Muscle of arm (tissue), 14 donors: ENCODE data around the gene MRPS22. TPM values are rescaled to one million over a fixed set of nuclear protein-coding genes. Genes with fewer than 3 reads are reported as not detected.
A peak's percentile ranks its signal among the peaks of the same experiment; 100 is the strongest.

Source experiments
- DNase-seq: peaks from one replicate; pipeline ENCODE4 v3.0.0-alpha.2; 2013
- long read RNA-seq, 11 donors: transcript quantifications; one replicate each; lab custom pipeline, GENCODE V29; 2026
- polyA plus RNA-seq, 12 donors: library from polyadenylated mRNA; unstranded; fragments of 120-200 nt; gene quantifications; one replicate each; pipeline ENCODE4 v1.2.1, GENCODE V29; 2013; ENCODE audit not compliant: insufficient read length in 12 of 12

Gene MRPS22
- polyA plus RNA-seq = 10 to 100 TPM in 11 of 12 donors, not detected in 1; 48.1 to 60.0 (median 52.7) TPM
- long read RNA-seq, donor 1, transcript MRPS22-201 (8 exons, 1,120 nt) = major isoform, 19 of 41 reads
- long read RNA-seq, donor 1, partial matches to known transcripts = 14 of 41 reads
- long read RNA-seq, donor 1, other reads (novel, unspliced or antisense) = 0 of 41 reads
- long read RNA-seq, donor 2, transcript MRPS22-201 (8 exons, 1,120 nt) = major isoform, 33 of 164 reads
- long read RNA-seq, donor 2, partial matches to known transcripts = 103 of 164 reads
- long read RNA-seq, donor 2, other reads (novel, unspliced or antisense) = 23 of 164 reads
- long read RNA-seq, donor 3, transcript MRPS22-201 (8 exons, 1,120 nt) = major isoform, 13 of 18 reads
- long read RNA-seq, donor 3, partial matches to known transcripts = 0 of 18 reads
- long read RNA-seq, donor 3, other reads (novel, unspliced or antisense) = 0 of 18 reads
- long read RNA-seq, donor 4, transcript MRPS22-201 (8 exons, 1,120 nt) = major isoform, 6 of 10 reads
- long read RNA-seq, donor 4, partial matches to known transcripts = 0 of 10 reads
- long read RNA-seq, donor 4, other reads (novel, unspliced or antisense) = 0 of 10 reads
- long read RNA-seq, donor 5, transcript MRPS22-201 (8 exons, 1,120 nt) = major isoform, 30 of 205 reads
- long read RNA-seq, donor 5, partial matches to known transcripts = 107 of 205 reads
- long read RNA-seq, donor 5, other reads (novel, unspliced or antisense) = 62 of 205 reads
- long read RNA-seq, donor 6, transcript MRPS22-201 (8 exons, 1,120 nt) = major isoform, 17 of 93 reads
- long read RNA-seq, donor 6, transcript MRPS22-202 (8 exons, 1,099 nt) = minor isoform, 5 of 93 reads
- long read RNA-seq, donor 6, partial matches to known transcripts = 69 of 93 reads
- long read RNA-seq, donor 6, other reads (novel, unspliced or antisense) = 0 of 93 reads
- long read RNA-seq, donor 7, transcript MRPS22-201 (8 exons, 1,120 nt) = major isoform, 11 of 14 reads
- long read RNA-seq, donor 7, partial matches to known transcripts = 0 of 14 reads
- long read RNA-seq, donor 7, other reads (novel, unspliced or antisense) = 0 of 14 reads
- long read RNA-seq, donor 8, transcript MRPS22-201 (8 exons, 1,120 nt) = major isoform, 32 of 140 reads
- long read RNA-seq, donor 8, partial matches to known transcripts = 92 of 140 reads
- long read RNA-seq, donor 8, other reads (novel, unspliced or antisense) = 10 of 140 reads
- long read RNA-seq, donor 9, transcript MRPS22-201 (8 exons, 1,120 nt) = major isoform, 12 of 15 reads
- long read RNA-seq, donor 9, partial matches to known transcripts = 0 of 15 reads
- long read RNA-seq, donor 9, other reads (novel, unspliced or antisense) = 0 of 15 reads
- long read RNA-seq, donor 10, transcript MRPS22-201 (8 exons, 1,120 nt) = major isoform, 19 of 115 reads
- long read RNA-seq, donor 10, partial matches to known transcripts = 82 of 115 reads
- long read RNA-seq, donor 10, other reads (novel, unspliced or antisense) = 8 of 115 reads
- long read RNA-seq, donor 11, transcript MRPS22-201 (8 exons, 1,120 nt) = major isoform, 29 of 199 reads
- long read RNA-seq, donor 11, transcript MRPS22-202 (8 exons, 1,099 nt) = minor isoform, 5 of 199 reads
- long read RNA-seq, donor 11, partial matches to known transcripts = 128 of 199 reads
- long read RNA-seq, donor 11, other reads (novel, unspliced or antisense) = 35 of 199 reads

DNA sequence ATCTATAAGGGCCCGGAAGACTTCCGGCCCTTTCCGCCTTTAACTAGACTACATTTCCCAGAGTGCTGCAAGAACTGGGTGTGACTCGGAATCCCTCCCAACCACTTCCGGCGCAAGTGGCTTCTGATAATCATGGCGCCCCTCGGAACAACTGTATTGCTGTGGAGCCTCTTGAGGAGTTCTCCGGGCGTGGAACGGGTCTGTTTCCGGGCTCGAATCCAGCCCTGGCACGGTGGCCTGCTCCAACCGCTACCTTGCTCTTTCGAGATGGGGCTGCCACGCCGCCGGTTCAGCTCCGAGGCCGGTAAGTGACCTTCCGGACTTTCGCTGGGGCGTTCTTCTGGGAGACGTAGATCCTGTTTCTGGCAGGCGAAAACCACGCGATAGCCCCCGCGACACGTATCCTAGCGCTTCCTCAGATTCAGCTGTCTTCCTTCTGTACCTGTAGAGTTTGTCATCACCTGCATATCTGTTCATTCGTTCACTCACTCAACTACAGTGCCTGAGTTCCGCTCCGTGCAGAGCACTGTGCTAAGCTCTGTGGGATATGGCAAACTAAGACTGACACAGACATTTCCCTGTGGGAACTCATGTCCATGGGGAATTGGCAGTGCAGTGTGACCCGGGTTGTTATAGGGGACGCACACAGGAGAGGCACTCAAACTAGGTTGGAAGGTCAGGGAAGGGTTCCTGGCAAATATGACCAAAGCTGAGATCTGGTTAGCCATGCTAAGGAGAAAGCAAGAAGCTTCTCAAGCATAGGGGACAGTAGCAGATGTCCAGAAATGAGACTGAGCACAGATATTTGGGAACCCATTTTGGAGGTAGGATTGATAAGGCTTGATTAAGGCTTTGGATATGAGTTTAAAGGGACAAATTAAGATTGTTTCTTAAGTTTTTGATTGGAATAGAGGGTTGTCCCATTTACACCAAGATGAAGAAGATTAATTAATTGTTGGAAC is at the start of gene MRPS22:
Gene MRPS22 (plus strand): TSS at position 126 of the 962 bp plus-strand sequence. CDS start 7 bp downstream, at position 133.
- peak; percentile 88 for DNase-seq

DNA sequence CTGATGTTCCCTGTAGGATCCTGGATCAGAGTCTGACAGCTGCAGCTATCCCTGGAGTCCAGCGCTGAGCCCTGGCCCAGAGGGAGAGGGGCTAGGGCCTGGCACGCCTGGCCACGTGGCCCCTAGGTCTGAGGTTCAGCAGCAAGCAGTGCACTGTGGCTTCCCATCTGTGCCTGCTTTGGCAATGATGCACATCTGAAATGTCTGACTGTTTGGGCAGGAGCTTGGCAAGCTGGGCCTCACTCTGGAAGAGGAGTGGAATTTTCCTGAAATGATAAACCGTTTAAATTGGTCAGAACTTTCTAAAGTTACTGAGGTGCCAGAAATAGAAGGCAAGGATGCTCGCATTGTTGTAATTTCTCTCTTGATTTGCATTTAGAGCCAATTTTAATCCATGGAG is 48.8 kb upstream of the MRPS22 start:
- no peak for DNase-seq

DNA sequence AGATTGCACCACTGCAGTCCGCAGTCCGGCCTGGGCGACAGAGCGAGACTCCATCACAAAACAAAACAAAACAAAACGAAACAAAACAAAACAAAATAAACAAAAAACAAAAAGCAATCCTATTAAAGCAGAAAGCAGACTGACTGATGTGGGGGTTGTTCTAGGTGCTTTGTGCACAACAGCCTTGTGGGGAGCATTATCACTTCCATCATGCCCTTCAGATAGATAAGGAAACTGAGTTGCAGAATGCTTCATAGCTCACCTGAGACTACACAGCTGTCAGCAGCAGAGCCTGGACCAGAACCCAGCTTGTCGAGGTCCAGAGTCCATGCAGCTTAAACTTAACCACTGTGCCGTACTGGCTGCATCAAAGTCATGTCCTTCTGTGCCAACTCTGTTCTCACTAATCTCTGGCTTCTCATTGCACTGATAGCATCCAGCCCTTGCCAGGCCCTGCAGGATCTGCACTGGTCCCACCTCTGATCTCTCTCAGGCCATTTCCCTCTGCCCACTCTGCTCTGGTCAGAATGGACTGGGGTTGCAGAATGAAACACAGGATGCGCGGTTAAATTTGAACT is 47.6 kb upstream of the MRPS22 start:
- DNase-seq = no peak

DNA sequence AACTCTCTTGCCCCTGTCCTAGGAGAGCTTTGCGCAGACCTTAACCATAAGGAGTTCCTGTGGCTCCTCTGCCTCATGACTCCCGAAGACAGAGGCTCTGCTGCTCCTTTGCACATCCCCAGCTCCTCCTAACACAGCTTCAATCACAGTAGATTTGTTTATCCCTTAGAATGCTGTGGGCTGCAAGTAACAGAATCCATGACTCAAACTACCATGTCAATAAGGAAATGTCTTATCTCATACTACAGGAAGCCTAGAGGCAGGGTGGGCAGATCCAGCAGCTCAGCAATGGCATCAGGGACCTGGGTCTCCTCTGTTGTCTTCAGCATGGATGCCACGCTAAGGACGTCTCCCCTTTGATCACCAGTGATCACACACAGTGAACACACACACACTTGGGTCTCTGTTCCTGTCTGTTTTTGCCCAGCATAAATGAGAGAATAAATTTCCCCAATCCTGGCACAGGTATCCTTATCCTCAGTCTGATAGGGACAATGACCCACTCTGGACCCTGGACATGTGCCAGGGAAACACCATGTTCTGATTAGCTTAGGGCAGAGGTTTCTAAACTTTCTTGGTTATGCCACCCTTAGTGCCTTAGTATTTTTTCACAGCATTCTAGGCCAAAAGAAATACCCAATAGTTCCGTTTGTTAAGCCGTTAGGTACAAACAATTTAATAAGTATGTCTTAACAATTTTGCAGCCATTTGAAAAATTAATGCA is 46.1 kb upstream of the MRPS22 start:
- no peak for DNase-seq

DNA sequence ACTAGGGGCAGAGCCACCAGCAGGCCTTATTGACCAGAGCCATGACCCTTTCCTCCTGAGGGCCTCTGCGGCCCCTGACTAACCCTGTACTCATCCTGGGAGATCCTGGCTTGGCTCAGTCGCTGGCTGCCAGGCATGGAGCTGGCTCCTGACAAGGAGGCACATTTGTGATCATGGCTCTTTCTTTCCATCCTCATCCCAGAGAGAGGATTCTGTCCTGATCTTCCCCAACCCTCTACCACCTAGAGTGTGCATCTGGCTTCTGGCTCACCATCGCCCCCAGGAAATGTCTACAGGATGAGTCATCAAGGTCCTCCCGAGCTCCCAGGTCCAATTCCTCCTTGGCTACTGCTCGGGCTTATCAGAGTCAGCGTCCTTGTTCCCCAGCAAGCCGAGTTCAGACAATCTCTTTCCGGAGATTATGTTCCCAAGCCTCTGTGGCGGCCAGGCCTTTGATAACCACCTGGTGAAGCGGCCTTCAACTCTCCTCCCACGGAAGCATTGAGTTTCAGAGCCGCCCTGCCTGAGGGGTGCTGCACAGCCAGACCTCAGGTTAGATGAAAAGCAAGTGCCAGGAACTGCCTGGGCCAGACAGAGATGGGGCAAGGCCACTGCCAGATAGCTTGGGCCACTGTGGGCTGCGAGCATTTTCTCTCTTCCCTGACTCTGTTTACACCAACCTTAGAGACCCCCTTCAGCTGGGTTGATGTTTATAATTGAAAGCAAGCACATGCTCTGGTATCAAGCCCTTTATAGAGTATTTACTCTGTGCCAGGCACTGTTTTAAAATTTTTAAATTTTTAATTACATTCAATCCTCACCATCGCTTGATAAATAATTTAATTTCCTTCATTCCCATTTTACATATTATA is 44.3 kb upstream of the MRPS22 start:
- no peak for DNase-seq

DNA sequence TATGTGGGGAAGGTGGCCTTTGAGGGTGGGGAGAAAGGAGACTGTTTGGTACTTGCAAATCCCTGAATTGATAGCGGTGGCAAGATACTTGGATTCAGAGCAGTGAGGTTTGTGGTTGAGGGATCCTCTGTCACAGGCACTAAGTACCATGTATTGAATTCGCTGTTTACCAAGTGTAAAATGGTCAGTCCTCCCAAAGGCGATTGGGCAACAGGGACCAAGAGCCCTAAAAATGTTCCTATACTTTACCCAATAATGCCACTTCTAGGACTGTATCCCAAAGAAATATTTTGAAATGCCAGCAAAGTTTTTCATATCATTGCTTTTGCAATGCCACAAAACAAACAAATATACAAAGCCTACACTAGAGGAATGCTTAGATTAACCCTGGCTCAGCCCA is 43.4 kb upstream of the MRPS22 start:
- no peak for DNase-seq

DNA sequence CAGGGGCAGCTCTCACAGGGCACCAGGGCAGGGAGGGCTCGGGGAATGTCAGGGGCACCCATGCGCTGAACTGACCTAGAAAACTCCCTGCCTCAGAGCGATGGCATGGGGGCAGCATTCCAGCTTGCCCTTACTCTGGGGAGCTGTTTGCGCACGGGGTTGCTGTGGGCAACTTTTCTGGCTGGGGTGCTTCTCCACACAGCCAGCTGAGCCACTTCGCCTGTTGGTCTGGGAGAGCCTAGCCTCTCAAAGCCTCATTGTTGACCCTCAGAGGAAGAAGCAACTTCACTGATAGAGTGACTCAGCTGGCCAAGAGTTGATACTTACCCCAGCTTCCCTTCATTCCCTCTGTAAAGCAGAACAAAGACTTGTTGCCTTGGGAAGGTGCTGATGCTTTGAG is 42.6 kb upstream of the MRPS22 start:
- DNase-seq = no peak

DNA sequence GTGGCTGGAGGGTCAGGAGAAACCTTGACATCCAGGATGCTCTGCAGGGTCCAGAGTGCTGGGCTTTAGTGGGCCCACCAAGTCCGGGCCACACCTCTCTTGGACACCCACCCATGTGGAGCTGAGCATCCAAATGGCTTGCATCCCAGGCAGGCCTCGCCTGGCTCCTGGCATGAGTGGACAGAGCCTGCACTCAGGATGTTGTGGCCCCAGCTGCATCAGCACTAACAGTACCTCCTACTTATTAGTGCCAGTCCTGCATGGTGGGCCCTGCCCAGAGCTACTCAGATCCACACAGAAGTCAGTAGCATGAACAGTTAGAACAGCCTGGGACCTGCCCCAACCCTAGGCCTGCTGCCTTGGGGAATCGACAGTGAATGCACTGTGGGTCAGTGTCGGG is 42.2 kb upstream of the MRPS22 start:
- DNase-seq = no peak

DNA sequence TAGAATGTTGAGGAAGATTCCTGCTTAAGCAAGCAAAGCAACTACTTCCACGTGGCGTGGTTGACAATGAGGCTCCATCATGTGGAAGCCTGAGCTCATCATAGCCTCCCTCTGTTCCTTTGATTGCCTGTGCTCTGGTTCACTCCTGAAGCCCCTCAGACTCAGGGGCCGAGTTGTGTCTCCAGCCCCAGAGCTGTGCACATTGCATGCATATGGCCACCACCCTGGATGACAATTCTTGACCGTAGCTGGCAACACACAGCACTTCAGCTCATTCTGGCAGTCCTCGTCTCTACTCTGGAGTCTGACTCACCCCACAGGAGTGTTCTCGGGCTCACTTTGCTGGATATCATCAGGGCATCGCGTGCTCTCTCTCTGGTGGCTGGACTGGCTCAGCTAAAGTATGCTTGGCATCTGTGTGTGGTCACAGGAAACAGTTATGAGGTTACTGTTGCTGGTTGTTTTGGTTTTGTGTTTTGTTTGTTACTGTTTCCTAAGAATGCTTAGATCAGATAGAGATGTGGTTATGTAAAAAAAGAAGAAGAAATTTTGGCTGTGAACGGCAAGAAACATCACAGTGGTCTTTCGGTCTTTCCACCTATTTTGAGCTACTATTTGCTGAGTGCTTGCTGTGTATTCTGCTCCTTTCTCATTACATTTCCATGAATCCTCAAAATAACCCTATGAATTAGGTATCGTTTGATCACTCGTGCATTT is 41.6 kb upstream of the MRPS22 start:
- DNase-seq = no peak

DNA sequence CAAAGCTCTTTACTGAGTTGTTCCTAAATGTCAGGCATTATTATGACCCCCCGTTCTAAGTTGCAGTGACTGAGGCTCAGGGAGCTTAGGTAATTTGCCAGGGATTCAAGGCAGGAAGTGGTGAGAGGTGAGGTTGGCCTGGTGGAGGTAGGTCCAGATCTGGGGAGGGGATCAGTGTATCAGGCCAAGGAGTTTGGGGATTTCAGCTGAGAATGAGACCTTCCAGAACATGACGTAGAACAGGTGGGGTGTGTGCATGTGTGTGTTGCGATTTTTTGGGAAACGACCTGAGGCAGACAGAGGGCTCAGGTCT is 41.1 kb upstream of the MRPS22 start:
- no peak for DNase-seq

DNA sequence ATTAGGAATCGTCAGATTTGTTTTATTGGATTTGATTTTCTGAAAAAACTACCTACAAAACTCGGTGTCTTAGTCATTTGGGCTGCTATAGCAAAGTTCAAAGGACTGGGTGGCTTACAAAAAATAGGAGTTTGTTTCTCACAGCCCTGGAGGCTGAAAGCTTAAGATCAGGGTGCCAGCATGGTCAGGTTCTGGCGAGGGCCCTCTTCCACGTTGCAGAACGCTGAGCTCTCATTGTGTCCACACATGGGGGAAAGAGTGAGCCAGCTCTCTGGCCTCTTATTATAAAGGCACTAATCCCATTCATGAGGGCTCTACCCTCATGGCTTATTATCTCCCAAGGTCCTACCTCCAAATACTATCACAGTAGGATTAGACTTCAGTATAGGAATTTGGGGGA is 40.6 kb upstream of the MRPS22 start:
- DNase-seq = no peak

DNA sequence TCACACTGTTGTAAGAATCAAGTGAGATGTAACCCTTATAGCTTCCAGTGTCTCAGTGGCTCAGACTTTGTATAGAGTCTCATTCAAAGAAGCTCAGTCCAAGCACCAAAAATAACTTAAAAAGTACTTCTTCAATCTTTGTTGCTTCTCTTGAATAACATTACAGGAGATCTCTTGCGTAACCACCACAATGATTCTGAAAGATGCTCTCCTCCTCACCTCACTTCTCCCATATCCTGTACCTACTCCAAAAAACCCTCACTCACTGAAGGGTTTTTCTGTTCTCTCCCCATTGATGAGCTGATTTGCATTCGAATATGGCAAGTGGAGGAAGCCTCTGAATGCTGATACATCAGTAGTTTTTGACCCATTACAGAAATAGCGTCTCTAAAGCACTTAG is 39.4 kb upstream of the MRPS22 start:
- no peak for DNase-seq

DNA sequence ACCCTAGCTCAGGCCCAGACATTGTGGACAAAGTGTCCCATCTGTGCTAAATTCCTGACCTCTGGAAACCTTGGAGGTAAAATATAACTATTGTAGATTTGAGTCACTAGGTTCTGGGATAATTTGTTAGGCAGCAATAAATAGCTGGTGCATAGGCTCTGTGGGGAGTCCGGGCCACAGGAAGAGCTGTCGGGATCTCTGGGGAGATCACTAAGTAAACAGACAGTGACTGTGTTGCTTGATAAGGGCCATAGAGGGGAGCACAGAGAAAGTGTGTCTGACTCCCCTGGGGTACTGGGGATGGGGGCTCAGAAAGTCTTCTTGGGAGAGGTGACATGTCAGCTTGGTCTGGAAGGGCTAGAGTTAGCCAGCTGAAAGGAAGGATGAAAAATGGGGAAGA is 37.7 kb upstream of the MRPS22 start:
- DNase-seq = no peak

DNA sequence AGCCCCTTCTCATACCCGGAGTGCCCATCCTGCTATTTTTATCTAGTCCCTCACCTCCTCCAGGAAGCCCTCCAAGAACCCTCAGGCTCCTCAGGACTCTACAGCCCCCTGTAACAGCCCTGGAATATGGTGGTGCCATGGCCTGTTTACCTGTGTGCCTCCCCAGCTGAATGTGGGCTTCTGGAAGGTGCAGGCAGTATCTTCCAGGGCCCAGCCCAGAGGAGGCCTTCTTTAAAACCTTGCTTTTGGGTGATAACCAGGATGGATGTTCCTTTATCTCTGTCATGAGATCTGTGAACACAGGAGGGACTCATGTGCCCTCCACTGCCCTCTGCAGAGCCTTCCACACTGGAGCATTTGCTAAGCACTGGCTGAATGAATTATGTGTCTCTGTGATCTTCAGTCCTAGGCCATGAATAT is 36.7 kb upstream of the MRPS22 start:
- DNase-seq = no peak

DNA sequence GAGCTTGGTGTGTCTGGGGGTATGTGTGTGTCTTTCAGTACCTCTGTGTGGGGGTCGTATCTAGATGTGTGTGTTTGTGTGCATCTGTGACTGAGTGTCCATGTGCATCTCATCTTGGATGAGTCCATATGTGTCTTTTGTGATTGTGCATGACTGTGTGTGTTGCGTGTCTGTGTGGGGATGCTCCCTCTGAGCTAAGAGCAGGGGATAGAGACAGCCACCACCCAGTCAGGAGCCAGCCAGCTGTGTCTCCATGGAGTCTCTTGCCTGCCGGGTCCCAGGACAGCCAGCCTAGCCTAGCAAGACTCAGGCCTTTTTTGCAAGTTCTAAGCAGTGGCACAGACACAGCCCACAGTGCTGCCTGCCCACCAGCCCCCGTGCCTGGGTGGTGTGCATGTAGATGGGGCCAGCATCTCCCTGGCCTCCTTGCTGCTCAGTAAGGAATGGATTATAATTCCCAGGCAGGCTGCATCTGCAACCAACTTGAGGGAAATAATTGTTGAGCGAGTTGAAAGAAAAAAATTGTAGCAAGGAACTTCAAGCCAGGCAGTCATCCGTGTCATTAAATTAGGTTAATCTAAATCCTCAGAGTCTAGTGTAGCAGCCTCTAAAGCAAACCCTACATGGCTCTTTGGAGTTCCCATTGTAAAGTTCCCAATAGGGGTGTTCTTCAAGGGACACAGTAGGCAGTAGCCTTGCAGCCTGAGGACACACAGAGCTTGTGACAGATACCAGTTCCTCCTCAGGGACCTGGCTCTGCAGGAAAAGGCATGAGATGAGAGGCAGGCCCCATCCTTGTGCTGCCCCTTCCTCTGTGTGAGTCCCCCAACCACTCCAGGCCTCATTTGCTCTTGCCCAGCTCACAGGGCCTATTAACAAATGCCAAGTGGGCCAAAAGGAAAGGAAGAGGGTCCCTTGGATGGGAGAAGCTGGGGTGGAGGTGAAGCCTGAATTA is 35.9 kb upstream of the MRPS22 start:
- DNase-seq = no peak

DNA sequence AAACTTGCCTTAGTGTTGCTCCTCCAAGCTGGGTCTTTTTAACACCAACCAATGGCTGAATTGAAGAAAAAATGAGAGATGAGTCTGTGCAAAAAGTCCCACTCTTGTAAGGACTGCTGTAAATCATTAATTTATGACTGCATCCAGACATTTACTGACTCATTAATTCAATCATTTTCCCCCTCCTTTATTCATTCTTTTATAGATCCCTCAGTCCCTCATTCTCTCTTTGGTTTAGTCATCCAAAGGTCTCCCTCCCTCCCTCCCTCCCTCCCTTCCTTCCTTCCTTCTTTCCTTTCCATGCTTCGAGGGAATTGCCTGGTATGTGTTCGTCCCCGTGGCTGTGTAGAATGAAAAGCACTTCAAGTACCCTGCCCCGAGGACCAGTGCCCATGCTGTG is 35.3 kb upstream of the MRPS22 start:
- no peak for DNase-seq
